H1 (cell line): ENCODE data around the gene KNDC1.

Experiments
- ASH2L ChIP-seq: fragments of 200-600, 300-600 bp; sonication (generic); IDR thresholded peaks from one replicate; pipeline ENCODE4 v1.7.1; 2017; ENCODE audit warnings: low read length
- CEBPB ChIP-seq: IDR thresholded peaks from 2 replicates; pipeline ENCODE4 v1.6.1; 2012; ENCODE audit warnings: low read depth, low read length
- CREB1 ChIP-seq: IDR thresholded peaks from 2 replicates; pipeline ENCODE4 v1.6.1; 2012; ENCODE audit warnings: inconsistent platforms
- CTCF ChIP-seq, 3 experiments: IDR thresholded peaks; 1 replicate in 2 of 3; 2 replicates in 1 of 3; pipeline versions ENCODE4 v1.5.1 to v1.6.1; 2011; ENCODE audit warnings: low read length in 3 of 3, mild to moderate bottlenecking in 3 of 3, inconsistent platforms in 2 of 3, low read depth in 1 of 3, moderate library complexity in 1 of 3; ENCODE audit not compliant: insufficient read depth in 1 of 3; ENCODE audit errors: control extremely low read depth in 1 of 3
- E2F6 ChIP-seq: IDR thresholded peaks from 2 replicates; pipeline ENCODE4 v1.6.1; 2012; ENCODE audit warnings: inconsistent platforms
- EP300 ChIP-seq, 2 experiments: IDR thresholded peaks; 1 replicate in 1 of 2; 2 replicates in 1 of 2; pipeline ENCODE4 v1.6.1; 2011 to 2012; ENCODE audit warnings: low read depth in 2 of 2, low read length in 2 of 2, mild to moderate bottlenecking in 2 of 2, borderline replicate concordance in 1 of 2, inconsistent platforms in 1 of 2, moderate library complexity in 1 of 2
- EZH2 ChIP-seq: fragments of 200-600 bp; sonication (generic); IDR thresholded peaks from 2 replicates; pipeline ENCODE4 v1.7.1; 2012; ENCODE audit warnings: low read depth, mild to moderate bottlenecking, moderate library complexity, low read length, inconsistent platforms; ENCODE audit not compliant: severe bottlenecking
- POLR2A ChIP-seq, 2 experiments: IDR thresholded peaks; 1 replicate in 1 of 2; 2 replicates in 1 of 2; pipeline ENCODE4 v1.6.1; 2011; ENCODE audit warnings: low read depth in 2 of 2, low read length in 2 of 2, mild to moderate bottlenecking in 2 of 2; ENCODE audit errors: control extremely low read depth in 1 of 2
- POLR2AphosphoS5 ChIP-seq: IDR thresholded peaks from 2 replicates; pipeline ENCODE4 v1.6.1; 2011; ENCODE audit warnings: low read depth, low read length
- SIN3A ChIP-seq, 2 experiments: IDR thresholded peaks in 1 of 2; conservative IDR thresholded peaks in 1 of 2; 2 replicates each; pipeline ENCODE4 v1.6.1; 2011 to 2012; ENCODE audit warnings: low read length in 2 of 2, improper control_type of control experiment in 1 of 2, low read depth in 1 of 2, mild to moderate bottlenecking in 1 of 2
- SP1 ChIP-seq: IDR thresholded peaks from 2 replicates; pipeline ENCODE4 v1.6.1; 2011; ENCODE audit warnings: low read depth, low read length
- SUZ12 ChIP-seq: fragments of 200-600 bp; sonication (generic); IDR thresholded peaks from 2 replicates; pipeline ENCODE4 v1.6.1; 2012; ENCODE audit warnings: mild to moderate bottlenecking, inconsistent platforms, low read length, moderate library complexity, mixed read lengths
- TCF12 ChIP-seq: IDR thresholded peaks from 2 replicates; pipeline ENCODE4 v1.6.1; 2011; ENCODE audit warnings: low read depth, mild to moderate bottlenecking, low read length
- ZNF274 ChIP-seq: IDR thresholded peaks from 2 replicates; pipeline ENCODE4 v1.7.0; 2012; ENCODE audit warnings: low read length, borderline replicate concordance; ENCODE audit errors: extremely low read depth

DNA sequence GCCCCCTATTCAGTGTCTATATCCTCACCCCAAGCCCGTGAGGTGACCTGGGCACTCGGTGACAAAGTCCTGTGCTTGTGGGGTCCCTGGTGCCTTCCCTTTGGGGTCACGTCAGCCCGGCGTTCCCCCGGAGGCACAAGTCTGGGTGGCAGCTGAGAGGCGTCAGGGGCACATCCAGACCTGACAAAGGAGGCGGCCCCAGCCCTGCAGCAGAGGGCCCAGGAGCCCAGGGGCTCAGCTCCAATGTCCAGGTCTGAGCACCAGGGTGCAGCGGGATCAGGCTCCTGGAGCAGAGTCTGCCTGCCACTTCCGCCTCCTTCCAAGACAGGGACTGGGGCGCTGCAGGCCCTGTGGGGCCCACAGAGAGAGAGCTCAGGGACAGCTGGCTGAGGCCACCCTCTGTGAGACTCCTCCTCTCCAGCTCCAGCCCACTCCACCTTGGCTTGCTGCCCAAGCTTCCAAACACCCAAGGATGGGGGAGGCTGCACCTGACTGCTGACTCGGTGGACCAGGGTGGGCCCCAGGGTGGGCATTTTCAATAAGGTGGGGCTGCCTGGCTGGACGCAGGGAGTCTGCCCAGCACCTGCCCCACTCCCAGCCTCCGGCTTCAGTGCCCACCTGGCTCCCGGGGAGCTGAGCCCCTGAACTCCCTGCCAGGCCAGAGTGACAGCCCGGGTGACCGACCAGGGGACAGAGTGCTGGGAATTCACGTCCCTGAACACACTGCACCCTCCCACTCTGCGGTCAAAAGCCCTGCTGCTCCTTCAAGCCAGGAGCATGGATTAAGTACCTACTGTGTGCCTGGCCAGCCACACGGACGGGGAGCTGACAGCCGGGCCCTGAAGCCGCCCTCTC lies 1.0 kb upstream of the KNDC1 start:
- TF ChIP-seq EP300 (IDR thresholded peaks at IDR 0.05; ENCODE audit: borderline replicate concordance in 1 of 2, low read depth in 2 of 2, low read length in 2 of 2), result no peak
- TF ChIP-seq CTCF (IDR thresholded peaks at IDR 0.05; ENCODE audit: control extremely low read depth in 1 of 3, insufficient read depth in 1 of 3, low read depth in 1 of 3, low read length in 3 of 3), result peak in 1 of 3 experiments; percentile 25; a peak in 1 of 4 replicates
- no peak for TF ChIP-seq SP1
- TF ChIP-seq EZH2, result no peak
- TF ChIP-seq POLR2A (IDR thresholded peaks at IDR 0.05; ENCODE audit: control extremely low read depth in 1 of 2, low read depth in 2 of 2, low read length in 2 of 2), result no peak
- no peak for TF ChIP-seq TCF12
- TF ChIP-seq POLR2AphosphoS5, result no peak
- no peak for TF ChIP-seq SUZ12
- TF ChIP-seq CEBPB, result no peak
- no peak for TF ChIP-seq ASH2L
- TF ChIP-seq ZNF274, result no peak
- TF ChIP-seq E2F6, result no peak
- no peak for TF ChIP-seq SIN3A (conservative IDR thresholded peaks at IDR 0.05 in 1 of 2, IDR thresholded peaks at IDR 0.05 in 1 of 2; ENCODE audit: low read depth in 1 of 2, low read length in 2 of 2)
- TF ChIP-seq CREB1, result no peak
